GM19372 (cell line): ENCODE data around the gene LRMDA.

Experiments used
- ATAC-seq: cut with Tn5 transposase; IDR thresholded peaks from one replicate; pipeline ENCODE4 v1.9.1; 2021; ENCODE audit warnings: mild to moderate bottlenecking, low read depth, moderate library complexity; ENCODE audit not compliant: unreplicated experiment

Gene LRMDA

DNA sequence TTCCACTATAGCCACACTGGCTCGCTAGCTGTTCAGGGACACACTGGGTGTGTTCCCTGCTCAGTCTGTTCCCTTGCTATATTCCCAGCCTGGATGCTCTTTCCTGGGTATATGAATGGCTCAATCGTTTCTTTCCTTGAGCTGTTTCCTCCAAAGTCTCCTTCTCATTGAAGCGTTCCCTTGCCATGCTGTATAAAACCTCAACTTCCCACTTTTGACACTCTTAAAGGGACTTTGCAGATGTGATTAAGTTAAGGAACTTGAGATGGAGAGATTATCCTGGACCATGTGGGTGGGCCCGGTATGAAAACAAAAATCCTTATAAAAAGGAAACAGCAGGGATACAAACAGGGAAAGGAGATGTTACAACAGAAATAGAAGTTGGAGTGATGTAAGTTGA is 973.1 kb downstream of the LRMDA start:
- no peak for ATAC-seq

DNA sequence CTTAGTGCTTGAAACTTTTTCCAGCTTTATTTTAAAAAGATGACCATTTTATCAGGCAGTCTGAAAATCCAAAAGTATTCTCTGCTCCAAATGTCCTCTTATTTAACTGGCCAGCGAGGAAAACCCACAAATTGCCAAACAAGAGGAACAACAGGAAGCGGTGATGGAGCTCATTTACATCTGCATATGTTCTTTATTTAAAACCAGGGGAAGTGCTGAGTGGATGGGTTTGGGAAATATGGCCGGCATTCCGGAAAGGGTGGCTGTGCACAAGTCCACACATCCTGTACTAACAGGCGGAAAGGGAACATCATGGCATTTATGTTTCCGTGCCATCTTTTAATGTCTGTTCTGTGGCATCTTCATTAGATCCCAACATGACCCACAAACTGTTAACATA is 974.5 kb downstream of the LRMDA start:
- ATAC-seq, result no peak

- ATAC-seq, result no peak
Observed at GRCh38 chr10:76408646-76409045, 977.2 kb downstream of the LRMDA start.

DNA sequence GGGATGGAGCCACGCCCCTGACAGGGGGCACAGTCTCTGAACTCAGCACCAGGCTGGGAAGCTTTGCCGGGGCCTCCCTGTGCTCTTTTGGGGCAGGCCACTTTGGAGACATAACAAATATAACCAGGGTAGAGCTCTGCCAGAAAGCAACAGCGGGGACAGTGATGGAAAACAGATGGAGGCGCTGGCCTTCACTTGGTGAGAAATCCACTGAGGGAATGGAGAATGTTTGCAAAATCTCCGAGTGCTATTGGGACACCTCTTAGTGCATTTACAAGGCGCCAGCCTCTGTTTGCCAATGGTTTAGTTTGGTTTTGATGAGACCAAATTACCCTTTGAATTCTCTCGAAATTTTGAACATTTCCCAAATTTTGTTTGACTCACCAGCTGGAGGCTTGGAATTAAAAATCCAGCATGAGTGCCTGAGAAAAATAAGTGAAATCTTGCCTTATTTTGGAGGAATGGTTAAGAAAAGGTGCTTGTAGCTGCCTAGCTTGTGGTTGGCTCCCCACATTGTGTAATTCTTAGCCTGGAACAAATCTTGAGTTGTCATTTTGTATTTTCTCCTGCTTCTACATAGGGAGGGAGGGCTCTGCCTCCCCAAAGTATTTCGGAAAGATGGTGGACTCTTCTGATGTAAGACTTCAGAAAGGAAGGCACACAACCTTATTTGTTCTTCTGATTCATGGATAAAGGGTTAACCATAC is 980.5 kb downstream of the LRMDA start:
- ATAC-seq, result no peak

- ATAC-seq, result no peak
Observed at GRCh38 chr10:76415554-76415953, 984.1 kb downstream of the LRMDA start.

DNA sequence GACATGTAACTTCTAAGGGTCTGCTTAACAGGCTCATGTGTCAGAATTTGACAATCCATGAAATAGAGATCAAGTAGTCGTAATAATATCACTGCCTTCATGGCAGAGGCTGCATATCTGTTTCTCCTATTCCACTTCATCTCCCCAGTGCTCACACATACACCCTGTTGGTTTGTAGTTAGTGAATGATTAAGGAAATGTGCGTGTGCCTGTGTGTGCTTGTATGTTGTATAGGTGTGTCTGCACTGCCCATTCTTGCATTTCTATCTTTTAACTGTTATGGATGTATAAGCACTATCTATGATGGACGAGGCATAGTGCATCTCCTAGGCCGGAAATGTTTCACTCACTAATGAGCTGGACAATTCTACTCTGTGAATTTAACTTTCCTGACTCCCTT is 985.2 kb downstream of the LRMDA start:
- ATAC-seq, result no peak

- no peak for ATAC-seq
Observed at GRCh38 chr10:76420725-76421124, 989.3 kb downstream of the LRMDA start.

DNA sequence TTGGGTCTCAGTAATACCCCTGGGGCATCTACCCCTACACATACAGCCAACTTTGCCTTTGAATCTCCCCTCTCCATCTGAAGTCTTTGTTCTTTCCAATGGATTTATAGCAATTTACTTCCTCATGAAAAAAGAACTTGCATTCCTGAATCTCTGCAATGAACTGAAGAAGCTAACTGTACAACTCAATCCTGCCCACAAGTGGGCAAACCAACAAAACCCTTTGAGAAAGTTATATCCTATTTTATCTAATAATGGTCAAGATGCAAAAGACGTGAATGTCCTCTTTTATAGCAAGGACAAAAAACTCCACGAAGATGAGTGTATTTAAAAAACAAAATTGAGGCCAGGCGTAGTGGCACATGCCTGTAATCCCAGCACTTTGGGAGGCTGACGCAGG is 991.3 kb downstream of the LRMDA start:
- ATAC-seq, result no peak

- ATAC-seq, result no peak
Observed at GRCh38 chr10:76428551-76429367, 997.3 kb downstream of the LRMDA start.

DNA sequence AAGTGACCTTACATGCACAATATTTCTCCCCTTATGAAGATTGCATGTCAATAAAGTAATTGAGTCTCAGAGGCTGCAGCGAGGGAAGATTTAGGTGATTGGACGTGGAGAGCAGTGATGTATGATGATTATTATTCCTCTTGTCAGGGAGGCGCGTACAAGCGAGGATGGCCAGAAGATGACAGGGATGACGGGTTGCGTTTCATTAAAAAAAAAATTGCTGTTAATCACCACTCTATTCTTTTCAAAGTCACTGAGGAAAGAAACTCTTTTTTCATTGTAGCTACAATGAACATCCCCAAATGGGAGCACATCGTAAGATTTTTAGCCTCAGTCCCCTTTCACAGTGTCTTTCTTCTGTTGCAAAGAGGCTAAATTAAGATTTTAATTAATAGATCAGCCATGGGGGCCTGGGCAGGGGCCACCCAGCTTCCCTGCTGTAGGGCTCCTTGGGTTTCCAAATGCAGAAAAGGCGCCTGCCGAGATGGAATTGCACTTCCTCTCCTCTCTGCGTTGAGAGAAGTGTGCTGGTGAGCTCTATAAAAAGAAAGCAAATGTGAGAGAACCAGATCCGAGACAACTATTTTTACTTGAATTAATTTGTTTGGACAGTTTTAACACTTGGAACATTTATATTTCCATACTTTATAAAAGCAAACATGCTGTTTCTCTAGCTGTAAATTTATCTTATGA is 998.1 kb downstream of the LRMDA start:
- no peak for ATAC-seq

GRCh38 chr10:76430061-76430645 is 998.7 kb downstream of the LRMDA start:
- ATAC-seq, result no peak

DNA sequence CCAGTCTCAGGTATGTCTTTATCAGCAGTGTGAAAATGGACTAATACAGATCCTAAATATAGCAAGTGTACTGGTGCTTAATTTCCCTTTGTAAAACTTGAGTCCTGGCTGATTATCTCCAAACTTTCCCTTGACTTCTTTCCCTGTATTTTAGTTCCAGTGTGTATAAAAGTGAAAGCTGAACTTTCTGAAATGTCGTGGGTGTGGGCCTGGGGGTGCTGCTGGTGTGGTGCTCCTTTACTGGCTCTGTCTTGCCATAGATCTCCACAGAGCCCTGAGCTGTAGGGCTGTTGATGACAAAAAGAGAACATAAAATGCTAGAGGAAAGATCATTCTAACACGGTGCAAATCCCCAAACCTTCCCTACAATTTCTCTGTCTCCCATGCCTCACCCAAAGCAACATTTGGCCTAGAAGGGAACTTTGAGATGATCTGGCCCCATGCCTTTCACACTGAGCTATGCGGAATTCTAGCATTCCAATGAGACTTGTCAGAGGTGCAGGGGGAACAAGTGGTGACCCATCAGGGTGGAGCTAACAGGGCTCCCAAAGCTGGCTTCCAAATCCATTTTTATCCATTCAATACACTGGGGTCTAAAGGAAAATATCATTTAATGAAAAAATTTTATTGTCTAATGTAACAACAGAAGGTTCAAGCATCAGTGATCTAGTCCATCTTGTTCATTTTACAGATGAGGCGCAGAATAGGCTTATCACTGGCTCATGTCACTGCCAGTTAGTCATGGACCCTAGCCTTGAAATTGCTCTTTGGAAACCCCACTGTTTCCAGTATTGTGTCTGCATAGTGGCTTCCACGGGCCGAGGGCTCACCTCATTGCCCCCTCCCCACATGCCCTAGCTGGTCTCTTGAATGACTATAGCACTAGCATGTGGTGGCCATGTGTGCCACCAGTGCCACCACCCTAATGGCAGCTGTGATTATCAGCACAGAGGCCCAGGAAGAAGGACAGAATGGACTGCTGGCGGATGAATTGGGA is 1000.9 kb downstream of the LRMDA start:
- no peak for ATAC-seq

DNA sequence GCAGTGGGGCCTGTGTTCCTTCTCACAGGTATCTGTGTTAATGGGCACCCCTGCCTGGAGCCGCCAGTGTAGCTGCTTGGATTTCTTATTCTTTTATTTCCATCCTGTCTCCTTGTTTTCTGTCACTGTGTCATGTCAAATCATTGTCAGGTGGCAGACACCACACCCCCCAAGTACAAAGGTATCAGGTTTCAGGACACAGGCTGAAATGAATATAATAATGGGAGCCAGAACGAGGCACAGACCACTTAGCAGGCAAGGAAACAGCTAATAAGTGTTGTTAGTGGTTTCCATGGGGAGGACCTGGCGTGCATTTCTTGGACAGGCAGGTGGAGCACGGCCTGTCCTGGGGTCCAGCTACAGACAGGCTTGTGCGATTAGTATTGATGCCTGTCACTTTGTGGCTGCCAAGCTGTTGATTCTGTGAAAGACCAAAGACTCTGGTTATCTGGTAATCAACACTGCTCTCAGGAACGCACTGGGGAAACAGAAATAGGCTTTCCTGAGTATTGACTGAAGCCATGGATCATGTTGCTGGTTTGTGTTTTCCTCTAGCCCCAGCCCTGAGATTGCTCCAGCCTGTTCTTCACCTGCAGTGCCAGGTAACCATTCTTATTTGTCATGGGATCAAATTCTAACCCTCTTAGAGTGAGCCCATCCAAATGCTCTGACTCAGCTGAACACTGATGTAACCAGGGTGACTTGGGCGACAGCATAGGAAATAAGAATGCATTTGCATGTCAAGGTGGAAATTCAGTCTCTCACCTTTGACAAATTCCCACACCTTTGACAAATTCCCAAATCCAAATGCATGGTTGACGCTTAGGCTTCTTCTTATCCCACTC is 1002.0 kb downstream of the LRMDA start:
- ATAC-seq, result no peak

DNA sequence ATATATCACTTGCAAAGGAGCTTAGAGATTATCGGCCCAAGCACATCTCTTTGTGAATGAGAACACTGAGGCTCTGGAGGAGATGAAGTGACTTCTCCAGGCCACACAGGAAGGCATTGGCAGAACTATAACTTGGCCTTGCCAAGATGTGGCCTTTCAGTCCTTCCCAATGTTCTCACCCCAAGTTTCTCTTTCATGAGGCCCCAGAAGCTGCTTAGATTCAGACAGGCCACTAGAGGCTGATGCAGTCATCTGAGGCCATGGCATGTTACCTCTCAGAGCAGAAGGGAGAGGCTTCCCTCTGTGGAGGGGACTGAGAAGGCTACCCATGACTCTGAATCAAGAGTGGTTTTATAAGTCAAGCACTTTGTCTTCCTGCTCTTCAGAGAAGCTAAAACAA is 1003.7 kb downstream of the LRMDA start:
- no peak for ATAC-seq

DNA sequence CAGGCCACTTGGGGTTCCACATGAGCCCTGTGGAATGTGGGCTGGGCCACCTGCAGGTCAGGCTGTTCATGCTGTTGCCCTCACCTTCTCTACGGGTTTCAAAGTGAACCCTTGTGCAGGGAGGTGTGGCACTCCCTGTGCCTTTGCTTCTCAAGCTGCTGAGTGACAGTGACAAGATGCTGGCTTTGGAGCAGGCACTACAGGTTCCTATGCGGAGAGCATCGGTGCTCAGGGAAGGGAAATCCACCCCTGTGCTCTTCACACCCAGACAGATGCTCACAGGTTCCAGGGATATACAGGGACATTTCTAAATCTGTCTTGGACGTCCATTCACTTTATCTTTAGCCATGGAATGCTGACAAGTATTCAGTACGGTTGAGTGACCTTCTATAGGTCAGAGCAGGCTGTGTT is 1005.0 kb downstream of the LRMDA start:
- ATAC-seq, result no peak

GRCh38 chr10:76436981-76437380 is 1005.6 kb downstream of the LRMDA start:
- no peak for ATAC-seq

- no peak for ATAC-seq
Observed at GRCh38 chr10:76440426-76440825, 1009.0 kb downstream of the LRMDA start.

- no peak for ATAC-seq
Observed at GRCh38 chr10:76442113-76442512, 1010.7 kb downstream of the LRMDA start.
